ENCODE results near the gene OR52I1.
A peak's percentile ranks its signal among the peaks of the same experiment; 100 is the strongest.

Gene OR52I1, protein sequence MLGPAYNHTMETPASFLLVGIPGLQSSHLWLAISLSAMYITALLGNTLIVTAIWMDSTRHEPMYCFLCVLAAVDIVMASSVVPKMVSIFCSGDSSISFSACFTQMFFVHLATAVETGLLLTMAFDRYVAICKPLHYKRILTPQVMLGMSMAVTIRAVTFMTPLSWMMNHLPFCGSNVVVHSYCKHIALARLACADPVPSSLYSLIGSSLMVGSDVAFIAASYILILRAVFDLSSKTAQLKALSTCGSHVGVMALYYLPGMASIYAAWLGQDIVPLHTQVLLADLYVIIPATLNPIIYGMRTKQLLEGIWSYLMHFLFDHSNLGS

DNA sequence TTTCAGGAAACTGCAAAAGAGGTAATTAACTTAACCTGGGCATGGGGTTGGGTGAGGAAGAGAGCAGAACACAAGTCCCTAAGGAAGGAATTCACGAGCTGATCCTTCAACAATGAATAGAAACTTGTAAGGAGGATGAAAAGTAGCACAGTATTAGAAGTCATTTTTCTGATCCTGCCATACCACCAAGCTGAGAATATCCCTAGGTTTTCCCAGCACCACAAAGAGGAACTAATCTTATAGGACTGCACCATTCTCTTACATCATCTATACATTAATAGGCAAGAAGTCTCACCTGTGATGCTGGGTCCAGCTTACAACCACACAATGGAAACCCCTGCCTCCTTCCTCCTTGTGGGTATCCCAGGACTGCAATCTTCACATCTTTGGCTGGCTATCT lies at the start of gene OR52I1:
OR52I1 (plus strand) TSS at position 301 of the 400 bp plus-strand sequence; CDS start at position 301, 0 bp downstream.
- DNase-seq = no peak

DNA sequence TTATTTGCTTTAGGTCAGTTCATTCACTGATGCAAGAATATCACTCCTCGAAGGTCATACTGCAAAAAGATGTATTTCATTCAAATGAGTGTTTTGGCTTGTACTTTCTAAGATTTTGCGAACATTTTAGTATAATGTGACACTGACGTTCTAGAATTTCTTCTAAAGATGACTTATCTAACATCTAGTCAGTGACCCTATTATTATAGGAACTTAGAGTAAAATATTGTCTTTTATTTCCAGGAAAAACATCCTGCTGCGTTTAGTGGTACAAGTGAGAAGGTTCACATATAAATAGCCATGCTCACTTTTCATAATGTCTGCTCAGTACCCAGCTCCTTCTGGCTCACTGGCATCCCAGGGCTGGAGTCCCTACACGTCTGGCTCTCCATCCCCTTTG lies 48.9 kb upstream of the OR52I1 start, which contains the start of gene OR52M1:
OR52M1 (plus strand) TSS at position 301 of the 400 bp plus-strand sequence; CDS start at position 301, 0 bp downstream.
- DNase-seq = no peak

DNA sequence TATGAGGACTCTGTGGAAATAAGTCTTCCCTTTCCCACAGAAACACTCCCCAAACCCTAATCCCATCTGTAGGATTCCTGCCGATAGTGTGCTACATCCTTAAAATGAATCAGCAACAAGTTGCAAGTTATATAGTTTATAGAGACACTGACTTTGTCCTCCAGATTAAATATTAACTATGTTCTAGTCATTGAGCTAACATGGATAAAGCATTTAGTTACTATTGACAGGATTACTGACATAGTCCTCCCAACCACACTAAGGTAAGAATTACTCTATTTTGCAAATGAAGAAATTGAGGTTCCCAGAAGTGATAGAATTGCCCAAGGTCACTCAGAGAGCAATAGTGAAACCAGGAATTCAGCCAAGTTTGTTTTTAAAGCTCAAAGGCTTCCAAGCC lies 47.0 kb upstream of the OR52I1 start:
- no peak for DNase-seq

GRCh38 chr11:4547416-4547815 lies 46.4 kb upstream of the OR52I1 start:
- DNase-seq = no peak

GRCh38 chr11:4551346-4551979 lies 42.4 kb upstream of the OR52I1 start:
- no peak for DNase-seq

- peak; percentile 56 for DNase-seq
Measured at GRCh38 chr11:4559527-4560440, 34.1 kb upstream of the OR52I1 start.

- DNase-seq = no peak
Measured at GRCh38 chr11:4560467-4560866, 33.4 kb upstream of the OR52I1 start.

DNA sequence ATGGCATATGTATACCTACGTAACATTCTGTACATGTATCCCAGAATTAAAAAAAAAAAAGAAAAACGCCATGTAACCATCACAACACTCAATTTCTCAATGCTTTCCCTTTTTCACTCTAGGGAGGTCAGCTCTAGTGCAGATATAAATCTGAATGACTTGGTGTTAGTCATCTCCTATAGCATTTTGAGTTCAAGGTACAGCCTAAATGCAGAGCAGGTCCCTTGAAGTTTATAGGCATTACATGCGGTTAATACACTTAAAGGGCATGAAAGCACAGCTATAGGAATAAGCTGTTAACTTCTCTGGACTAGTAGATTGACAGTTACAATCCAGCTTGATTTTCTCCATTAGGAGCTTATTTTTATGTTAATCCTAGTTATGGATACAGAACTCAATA lies 28.5 kb upstream of the OR52I1 start:
- DNase-seq = no peak

DNA sequence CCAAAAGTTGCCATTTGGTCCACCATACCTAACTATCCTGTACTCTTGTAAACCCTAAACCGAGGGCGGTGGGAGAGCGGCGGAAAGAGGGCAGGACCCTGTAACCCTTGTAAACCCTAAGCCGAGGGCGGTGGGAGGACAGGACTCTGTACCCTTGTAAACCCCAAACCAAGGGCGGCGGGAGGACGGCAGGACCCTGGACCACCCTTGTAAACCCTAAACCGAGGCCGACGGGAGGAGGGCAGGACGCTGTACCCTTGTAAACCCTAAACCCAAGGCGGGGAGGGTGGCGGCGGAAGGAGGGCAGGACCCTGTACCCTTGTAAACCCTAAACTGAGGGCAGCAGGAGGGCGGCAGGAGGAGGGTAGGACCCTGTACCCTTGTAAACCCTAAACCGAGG lies 24.8 kb upstream of the OR52I1 start:
- no peak for DNase-seq

GRCh38 chr11:4576880-4577279 lies 17.0 kb upstream of the OR52I1 start:
- no peak for DNase-seq

GRCh38 chr11:4577761-4578160 lies 16.1 kb upstream of the OR52I1 start:
- DNase-seq = no peak

DNA sequence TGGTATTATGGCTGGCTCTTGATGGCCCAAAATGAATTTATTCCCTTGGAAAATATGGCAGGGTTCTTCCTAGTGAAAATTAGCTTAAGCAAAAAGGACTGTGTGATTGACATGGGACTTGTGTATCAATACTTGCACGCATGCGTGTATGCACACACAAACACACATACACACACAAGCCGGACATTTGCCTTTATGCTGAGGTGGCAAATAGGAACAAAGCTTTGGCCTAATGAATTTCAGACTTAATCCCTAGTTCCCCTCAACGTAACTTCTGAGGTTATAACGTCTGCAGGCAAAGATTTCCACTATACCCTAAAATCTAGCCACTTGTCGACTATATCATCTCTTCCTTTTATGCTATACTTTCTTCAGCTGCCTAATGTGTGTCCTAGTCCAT lies 15.2 kb upstream of the OR52I1 start:
- DNase-seq = no peak

DNA sequence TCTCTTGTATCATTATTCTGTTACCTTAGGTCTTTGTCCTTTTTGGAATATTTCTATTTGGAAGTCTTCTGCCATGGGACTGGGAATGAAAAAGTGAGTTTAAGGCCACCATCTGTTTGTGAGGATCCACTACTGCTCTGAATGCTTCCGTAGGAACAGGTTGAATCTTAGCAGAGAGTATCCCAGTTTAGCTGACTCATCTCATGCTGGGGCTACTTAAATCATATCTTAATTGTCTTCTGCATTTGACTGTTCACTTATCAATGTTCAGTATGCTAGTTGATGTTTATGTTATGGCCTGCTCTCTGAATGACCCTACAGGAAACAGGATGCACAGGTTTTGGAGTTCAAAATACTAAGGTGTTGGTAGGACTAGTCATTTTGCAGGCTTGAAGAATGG lies 13.7 kb upstream of the OR52I1 start:
- no peak for DNase-seq

DNA sequence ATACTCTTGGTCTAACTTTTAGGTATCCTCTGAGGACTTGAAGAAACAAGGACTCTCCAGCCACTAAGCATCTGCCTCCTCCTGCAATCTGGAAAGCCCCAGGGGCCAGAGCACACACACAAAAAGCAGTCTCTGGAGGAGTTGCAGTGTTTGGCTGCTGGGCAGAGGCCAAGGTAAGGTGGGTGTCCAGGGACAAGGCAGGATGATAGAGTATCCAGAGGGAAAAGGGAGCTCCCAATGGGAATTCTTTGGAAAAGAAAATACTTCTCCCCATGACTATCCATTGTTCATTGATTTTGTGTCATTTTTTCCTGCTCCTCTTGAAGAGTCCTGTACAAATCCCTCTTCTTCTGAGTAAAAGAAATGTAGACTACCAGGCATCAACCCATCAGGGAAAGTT lies 12.4 kb upstream of the OR52I1 start, which contains the start of gene OR52I2:
OR52I2 (plus strand) TSS at position 301 of the 400 bp plus-strand sequence.
- no peak for DNase-seq

DNA sequence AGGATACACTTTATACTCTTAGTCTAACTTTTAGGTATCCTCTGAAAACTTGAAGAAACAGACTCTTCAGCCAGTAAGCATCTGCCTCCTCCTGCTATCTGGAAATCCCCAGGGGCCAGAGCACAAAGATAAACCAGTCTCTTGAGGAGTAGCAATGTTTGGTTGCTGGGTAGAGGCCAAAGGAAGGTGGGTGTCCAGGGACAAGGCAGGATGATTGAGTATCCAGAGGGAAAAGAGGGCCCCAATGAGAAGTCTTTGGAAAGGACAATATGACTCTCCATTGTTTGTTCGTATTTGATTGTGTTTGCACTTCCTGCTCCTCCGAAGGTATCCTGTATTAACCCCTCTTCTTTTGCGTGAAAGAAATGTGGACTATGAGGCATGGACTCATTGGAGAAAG lies 4.8 kb upstream of the OR52I1 start:
- no peak for DNase-seq

- no peak for DNase-seq
Measured at GRCh38 chr11:4605057-4605456, 11.2 kb downstream of the OR52I1 start.

- no peak for DNase-seq
Measured at GRCh38 chr11:4606231-4607015, 12.6 kb downstream of the OR52I1 start.

DNA sequence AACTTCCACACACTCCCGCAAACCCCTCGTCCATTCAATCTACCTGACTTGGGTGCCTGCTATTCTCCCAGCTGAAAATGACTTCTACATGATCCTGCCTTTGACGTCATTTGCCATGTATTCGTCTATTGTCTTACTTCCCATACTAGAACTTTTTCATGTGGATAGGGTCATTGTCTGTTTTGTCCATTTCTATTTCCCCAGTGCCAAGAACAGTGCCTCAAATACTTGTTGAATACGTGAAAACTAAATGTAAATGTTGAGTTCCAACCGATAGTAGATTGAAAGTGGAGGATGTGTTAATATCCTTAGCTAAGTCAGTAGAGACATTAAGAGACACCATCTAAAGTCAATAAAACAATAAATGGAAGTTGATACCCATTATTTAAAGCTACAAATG lies 13.3 kb downstream of the OR52I1 start:
- no peak for DNase-seq

- peak; percentile 99 for DNase-seq
Measured at GRCh38 chr11:4607781-4608666, 14.2 kb downstream of the OR52I1 start, which contains the start of gene TRIM68. Gene TRIM68 (minus strand): TSS chr11:4608231. CDS start chr11:4605504, 2,727 bp downstream.

- no peak for DNase-seq
Measured at GRCh38 chr11:4610258-4610935, 16.6 kb downstream of the OR52I1 start.

DNA sequence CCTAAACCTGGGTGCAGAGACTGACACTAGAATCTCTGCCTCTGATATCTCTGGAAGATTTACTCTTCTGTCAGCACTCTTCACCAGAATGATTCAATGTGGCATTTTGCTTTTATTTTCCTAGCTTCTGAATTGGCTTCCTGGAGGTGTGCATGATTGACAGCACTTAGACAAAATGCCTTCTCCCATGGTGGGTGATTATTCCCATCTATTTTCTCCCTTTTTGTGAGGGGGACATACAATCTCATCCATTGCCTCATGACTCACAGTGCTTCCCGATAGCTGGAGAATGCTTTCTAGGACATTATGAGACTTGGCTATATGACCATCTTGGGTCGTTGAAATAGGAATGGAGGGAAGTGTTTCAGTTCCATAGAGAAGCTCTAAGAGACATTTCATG lies 18.1 kb downstream of the OR52I1 start:
- no peak for DNase-seq

All from islet precursor cell (in vitro differentiated cells).